ENCODE results near the gene FGF21.
"Not testable (repeated sequence)": the region's sequence is repeated elsewhere in the genome, so short reads cannot be mapped to it uniquely, and the experiment has no call there.

FGF21 gene

DNA sequence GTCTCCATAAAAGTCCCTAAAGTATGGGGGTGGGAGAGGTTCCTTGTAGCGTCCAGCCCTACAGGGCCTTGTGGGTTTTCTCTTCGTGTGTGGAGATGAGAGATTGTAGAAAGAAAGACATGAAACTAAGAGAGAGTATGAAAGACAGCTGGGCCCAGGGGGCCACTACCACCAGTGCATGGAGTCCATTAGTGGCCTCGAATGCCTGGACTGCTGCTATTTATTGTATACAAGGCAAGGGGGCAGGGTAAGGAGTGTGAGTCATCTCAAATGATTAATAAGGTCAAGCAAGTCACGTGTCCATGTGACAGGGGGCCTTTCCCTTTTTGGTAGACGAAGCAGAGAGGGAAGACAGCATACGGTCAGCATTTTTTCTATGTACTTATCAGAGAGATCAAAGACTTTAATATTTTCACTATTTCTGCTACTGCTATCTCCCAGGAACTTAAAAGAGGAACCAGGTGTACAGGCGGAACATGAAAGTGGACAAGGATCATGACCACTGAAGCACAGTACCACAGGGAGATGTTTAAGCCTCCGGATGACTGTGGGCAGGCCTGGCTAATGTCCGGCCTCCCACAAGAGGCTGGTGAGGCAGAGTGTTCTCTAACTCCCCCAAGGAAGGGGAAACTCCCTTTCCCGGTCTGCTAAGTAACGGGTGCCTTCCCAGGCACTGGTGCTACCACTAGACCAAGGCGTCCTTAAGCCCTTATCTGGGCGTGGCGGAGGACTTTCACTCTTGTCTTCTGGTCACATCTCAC, 25.5 kb downstream of the FGF21 start:
- Histone ChIP-seq H3K4me3 (ENCODE audit: low read depth in 1 of 2, low read length in 2 of 2) (no peak overlapping the region), H3K27ac (ENCODE audit: low read length) (no peak overlapping the region), H3K4me1 (ENCODE audit: insufficient read depth, low read length) (no peaks in the 10 kb centered on the region), H3K27me3 (ENCODE audit: insufficient read depth, low read length, poor library complexity) (no peaks in the 10 kb centered on the region), H3K36me3 (ENCODE audit: insufficient read depth, low read length) (no peaks in the 10 kb centered on the region), H3K79me2 (ENCODE audit: insufficient read depth, low read length) (no peaks in the 10 kb centered on the region), H4K20me1 (ENCODE audit: insufficient read depth, low read length) (no peaks in the 10 kb centered on the region), H3K9me3 (ENCODE audit: insufficient read depth, low read length, severe bottlenecking) (no peaks in the 10 kb centered on the region), H3K4me2 (ENCODE audit: insufficient read depth, low read length) (no peak overlapping the region), H2AFZ (ENCODE audit: low read depth, low read length) (no peak overlapping the region), H3K9ac (ENCODE audit: low read depth, low read length) (no peak overlapping the region)
- TF ChIP-seq, protein P1, sequence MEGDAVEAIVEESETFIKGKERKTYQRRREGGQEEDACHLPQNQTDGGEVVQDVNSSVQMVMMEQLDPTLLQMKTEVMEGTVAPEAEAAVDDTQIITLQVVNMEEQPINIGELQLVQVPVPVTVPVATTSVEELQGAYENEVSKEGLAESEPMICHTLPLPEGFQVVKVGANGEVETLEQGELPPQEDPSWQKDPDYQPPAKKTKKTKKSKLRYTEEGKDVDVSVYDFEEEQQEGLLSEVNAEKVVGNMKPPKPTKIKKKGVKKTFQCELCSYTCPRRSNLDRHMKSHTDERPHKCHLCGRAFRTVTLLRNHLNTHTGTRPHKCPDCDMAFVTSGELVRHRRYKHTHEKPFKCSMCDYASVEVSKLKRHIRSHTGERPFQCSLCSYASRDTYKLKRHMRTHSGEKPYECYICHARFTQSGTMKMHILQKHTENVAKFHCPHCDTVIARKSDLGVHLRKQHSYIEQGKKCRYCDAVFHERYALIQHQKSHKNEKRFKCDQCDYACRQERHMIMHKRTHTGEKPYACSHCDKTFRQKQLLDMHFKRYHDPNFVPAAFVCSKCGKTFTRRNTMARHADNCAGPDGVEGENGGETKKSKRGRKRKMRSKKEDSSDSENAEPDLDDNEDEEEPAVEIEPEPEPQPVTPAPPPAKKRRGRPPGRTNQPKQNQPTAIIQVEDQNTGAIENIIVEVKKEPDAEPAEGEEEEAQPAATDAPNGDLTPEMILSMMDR (IDR thresholded peaks at IDR 0.05; ENCODE audit: borderline replicate concordance, extremely low read depth, low read length, poor library complexity, severe bottlenecking) = no peak
- TF ChIP-seq EZH2 (IDR thresholded peaks at IDR 0.05; ENCODE audit: borderline replicate concordance, low read depth, low read length, severe bottlenecking) = no peak
- DNase-seq (no peak), ATAC-seq (ENCODE audit: insufficient read depth, low read depth) (no peak)

DNA sequence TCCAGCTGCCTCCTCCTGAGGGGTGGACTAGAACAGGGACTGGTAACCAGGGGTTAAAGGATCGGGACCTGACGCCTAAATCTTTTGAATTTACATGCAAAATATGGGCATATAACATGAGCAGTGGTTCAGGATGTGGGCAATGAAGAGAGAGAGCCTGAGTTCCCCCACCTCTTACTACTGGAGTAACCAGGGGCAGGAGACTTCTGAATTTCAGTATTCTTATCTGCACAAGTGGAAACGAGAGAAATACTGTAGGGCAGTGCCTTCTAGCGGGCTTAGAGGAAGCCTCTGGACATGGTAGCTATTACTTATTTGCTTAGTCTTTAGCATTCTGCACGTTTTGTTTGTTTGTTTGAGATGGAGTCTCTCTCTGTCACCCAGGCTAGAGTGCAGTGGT, 29.2 kb downstream of the FGF21 start:
- no peak for DNase-seq

DNA sequence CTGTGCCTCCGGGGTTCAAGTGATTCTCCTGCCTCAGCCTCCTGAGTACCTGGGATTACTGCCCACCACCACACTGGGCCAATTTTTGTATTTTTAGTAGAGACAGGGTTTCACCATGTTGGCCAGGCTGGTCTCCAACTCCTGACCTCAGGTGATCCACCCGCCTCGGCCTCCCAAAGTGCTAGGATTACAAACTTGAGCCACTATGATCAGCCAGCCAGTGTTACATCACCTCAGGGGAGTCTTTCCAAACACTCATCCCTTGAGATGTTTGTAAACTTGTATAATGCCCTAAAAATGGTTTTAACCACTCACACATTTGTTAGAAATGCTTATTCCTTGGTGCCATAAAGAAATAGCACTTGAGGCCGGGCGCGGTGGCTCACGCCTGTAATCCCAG, 31.1 kb downstream of the FGF21 start:
- H3K36me3 ChIP-seq (ENCODE audit: insufficient read depth, low read length); H2AFZ ChIP-seq (ENCODE audit: low read depth, low read length); H4K20me1 ChIP-seq (ENCODE audit: insufficient read depth, low read length); DNase-seq; H3K4me3 ChIP-seq (ENCODE audit: low read depth in 1 of 2, low read length in 2 of 2); H3K9ac ChIP-seq (ENCODE audit: low read depth, low read length); H3K4me1 ChIP-seq (ENCODE audit: insufficient read depth, low read length); H3K9me3 ChIP-seq (ENCODE audit: insufficient read depth, low read length, severe bottlenecking); H3K79me2 ChIP-seq (ENCODE audit: insufficient read depth, low read length); ATAC-seq (ENCODE audit: insufficient read depth, low read depth); H3K4me2 ChIP-seq (ENCODE audit: insufficient read depth, low read length); H3K27me3 ChIP-seq (ENCODE audit: insufficient read depth, low read length, poor library complexity); H3K27ac ChIP-seq (ENCODE audit: low read length): not testable (repeated sequence)

More for the DNA sequence above, 29.2 kb downstream of the FGF21 start:
- H3K79me2 ChIP-seq (ENCODE audit: insufficient read depth, low read length) = no peaks in the 10 kb centered on the region
- no peak for ATAC-seq (ENCODE audit: insufficient read depth, low read depth)
- no peak overlapping the region for H3K4me2 ChIP-seq (ENCODE audit: insufficient read depth, low read length)
- no peak for TF ChIP-seq EZH2 (IDR thresholded peaks at IDR 0.05; ENCODE audit: borderline replicate concordance, low read depth, low read length, severe bottlenecking)
- TF ChIP-seq, protein P1 (IDR thresholded peaks at IDR 0.05; ENCODE audit: borderline replicate concordance, extremely low read depth, low read length, poor library complexity, severe bottlenecking) = no peak
- no peak overlapping the region for H2AFZ ChIP-seq (ENCODE audit: low read depth, low read length)
- no peaks in the 10 kb centered on the region for H3K9me3 ChIP-seq (ENCODE audit: insufficient read depth, low read length, severe bottlenecking)
- no peak overlapping the region for H3K27ac ChIP-seq (ENCODE audit: low read length)
- 0 out of 2 replicates have a peak, but pooled peaks cover 2% of the 10 kb centered on the region for H3K4me1 ChIP-seq (ENCODE audit: insufficient read depth, low read length)
- H3K27me3 ChIP-seq (ENCODE audit: insufficient read depth, low read length, poor library complexity) = no peaks in the 10 kb centered on the region
- H3K9ac ChIP-seq (ENCODE audit: low read depth, low read length) = no peak overlapping the region
- no peak overlapping the region for H3K4me3 ChIP-seq (ENCODE audit: low read depth in 1 of 2, low read length in 2 of 2)
- H4K20me1 ChIP-seq (ENCODE audit: insufficient read depth, low read length) = no peaks in the 10 kb centered on the region
- no peaks in the 10 kb centered on the region for H3K36me3 ChIP-seq (ENCODE audit: insufficient read depth, low read length)

DNA sequence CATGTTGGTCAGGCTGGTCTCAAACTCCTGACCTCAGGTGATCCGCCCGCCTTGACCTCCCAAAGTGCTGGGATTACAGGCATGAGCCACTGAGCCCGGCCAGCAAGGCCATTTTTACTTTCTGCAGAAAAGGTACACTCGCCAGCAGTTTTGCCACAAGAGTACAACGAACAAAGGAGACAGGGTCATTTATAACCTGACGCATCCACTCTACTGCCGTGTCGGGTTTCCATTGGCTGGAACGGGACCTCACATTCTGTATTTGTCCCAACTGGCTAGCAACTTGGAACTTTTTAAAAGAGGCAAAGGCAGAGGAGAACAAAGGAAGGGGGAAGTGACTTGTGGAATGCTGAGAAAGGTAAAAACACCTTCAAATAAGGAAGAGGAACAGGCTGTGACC, 32.0 kb downstream of the FGF21 start:
- not testable (repeated sequence) for H4K20me1 ChIP-seq (ENCODE audit: insufficient read depth, low read length); H3K4me3 ChIP-seq (ENCODE audit: low read depth in 1 of 2, low read length in 2 of 2)

More for the DNA sequence above, 32.0 kb downstream of the FGF21 start:
- H3K36me3 ChIP-seq (ENCODE audit: insufficient read depth, low read length); H3K79me2 ChIP-seq (ENCODE audit: insufficient read depth, low read length); H3K9ac ChIP-seq (ENCODE audit: low read depth, low read length); H3K27me3 ChIP-seq (ENCODE audit: insufficient read depth, low read length, poor library complexity); ATAC-seq (ENCODE audit: insufficient read depth, low read depth); H3K9me3 ChIP-seq (ENCODE audit: insufficient read depth, low read length, severe bottlenecking); H3K4me1 ChIP-seq (ENCODE audit: insufficient read depth, low read length); DNase-seq; H3K27ac ChIP-seq (ENCODE audit: low read length); H2AFZ ChIP-seq (ENCODE audit: low read depth, low read length); H3K4me2 ChIP-seq (ENCODE audit: insufficient read depth, low read length): not testable (repeated sequence)
